ENCODE results near the gene TSPAN16.

Gene TSPAN16

DNA sequence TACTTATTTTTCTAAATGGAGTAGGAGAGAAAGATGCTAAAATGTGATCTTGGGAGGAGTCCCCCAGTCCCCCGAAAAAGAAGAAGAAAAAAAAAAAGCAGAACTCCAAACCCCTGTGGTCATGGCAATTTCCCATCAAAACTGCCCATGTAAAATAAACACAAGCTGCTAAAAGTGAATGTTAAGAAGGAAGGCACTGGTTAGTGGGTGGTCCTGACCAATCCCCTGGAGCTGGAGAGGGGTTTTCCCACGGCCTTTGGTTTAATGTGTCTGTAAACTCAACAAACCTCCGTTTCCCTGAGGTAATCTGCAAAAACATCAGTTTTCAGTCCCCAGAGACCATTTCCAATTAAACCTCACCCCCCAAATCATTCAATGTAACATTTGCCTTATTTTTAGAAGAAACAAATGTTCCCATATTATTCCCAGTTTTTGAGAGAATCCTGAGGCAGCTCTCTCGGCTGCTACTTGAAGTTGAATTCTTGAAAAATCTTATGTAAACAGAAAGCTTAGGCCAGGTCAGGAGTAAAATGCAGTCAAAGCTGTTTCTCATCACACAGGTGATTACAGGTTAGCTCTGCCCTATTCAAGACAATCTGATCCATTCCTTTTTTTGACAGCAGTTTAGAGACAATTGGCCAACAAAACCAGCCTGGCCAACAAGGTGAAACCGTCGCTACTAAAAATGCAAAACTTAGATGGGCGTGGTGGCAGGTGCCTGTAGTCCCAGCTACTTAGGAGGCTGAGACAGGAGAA, 26.5 kb downstream of the TSPAN16 start:
- TF ChIP-seq CTCF (IDR thresholded peaks at IDR 0.05; ENCODE audit: insufficient read depth, low read depth, low read length, missing control alignments): no peak
- no peak for DNase-seq (ENCODE audit: low read depth)
- no peak overlapping the region for H3K4me3 ChIP-seq (ENCODE audit: low read length)

GRCh38 chr19:11323601-11324078, 27.7 kb downstream of the TSPAN16 start:
- DNase-seq (ENCODE audit: low read depth): no peak
- TF ChIP-seq CTCF (IDR thresholded peaks at IDR 0.05; ENCODE audit: insufficient read depth, low read depth, low read length, missing control alignments): no peak
- no peak overlapping the region for H3K4me3 ChIP-seq (ENCODE audit: low read length)

DNA sequence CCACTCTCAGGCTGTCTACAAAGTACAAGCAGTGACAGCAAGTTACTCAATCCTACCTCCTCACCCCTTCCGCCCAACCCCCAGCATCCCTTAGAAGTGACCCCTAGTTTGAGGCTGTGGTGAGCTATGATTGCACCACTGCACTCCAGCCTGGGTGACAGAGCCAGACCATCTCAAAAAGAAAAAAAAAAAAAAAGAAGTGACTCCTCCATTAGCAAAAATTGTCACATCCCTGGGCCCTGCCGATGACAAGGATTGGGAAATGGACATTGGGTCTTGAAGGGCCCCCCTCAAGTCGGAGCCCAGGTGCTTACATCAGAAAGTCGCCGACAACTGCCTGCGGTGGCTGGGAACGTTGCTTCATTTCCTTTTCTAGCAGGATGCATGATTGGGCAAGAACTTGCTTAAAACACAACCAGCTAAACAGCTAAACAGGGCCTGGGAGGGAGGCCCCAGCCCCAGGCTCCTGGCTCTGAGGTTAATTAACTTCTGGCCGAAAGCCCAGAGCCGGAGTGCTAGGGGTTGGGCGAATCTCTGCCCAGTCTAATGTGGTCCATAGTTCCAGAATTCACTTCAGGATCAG, 28.2 kb downstream of the TSPAN16 start:
- DNase-seq (ENCODE audit: low read depth): peak; percentile 94
- H3K4me3 ChIP-seq (ENCODE audit: low read length): no peak overlapping the region

GRCh38 chr19:11324748-11325389, 28.9 kb downstream of the TSPAN16 start:
- no peak overlapping the region for H3K4me3 ChIP-seq (ENCODE audit: low read length)
- DNase-seq (ENCODE audit: low read depth): peak; percentile 33
- no peak for TF ChIP-seq CTCF (IDR thresholded peaks at IDR 0.05; ENCODE audit: insufficient read depth, low read depth, low read length, missing control alignments)

More for the DNA sequence above, 28.2 kb downstream of the TSPAN16 start:
- no peak for TF ChIP-seq CTCF (IDR thresholded peaks at IDR 0.05; ENCODE audit: insufficient read depth, low read depth, low read length, missing control alignments)

DNA sequence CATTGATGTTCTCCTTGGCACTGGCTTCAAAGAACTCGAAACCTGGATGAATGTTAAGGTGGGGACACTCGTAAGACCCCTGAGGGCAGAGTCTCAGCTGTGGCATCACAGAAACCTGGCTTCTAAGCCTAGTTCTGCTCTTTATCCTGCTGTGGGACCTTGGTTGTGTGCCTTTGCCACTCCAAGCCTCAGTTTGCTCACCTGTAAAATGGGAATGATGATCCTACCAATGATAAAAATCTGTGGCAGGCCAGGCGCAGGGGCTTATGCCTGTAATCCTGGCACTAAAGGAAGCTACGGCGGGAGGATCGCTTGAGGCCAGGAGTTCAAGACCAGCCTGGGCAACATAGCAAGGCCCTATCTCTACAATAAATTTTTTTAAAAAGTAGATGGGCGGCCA, 29.6 kb downstream of the TSPAN16 start:
- TF ChIP-seq CTCF (IDR thresholded peaks at IDR 0.05; ENCODE audit: insufficient read depth, low read depth, low read length, missing control alignments): no peak
- no peak overlapping the region for H3K4me3 ChIP-seq (ENCODE audit: low read length)
- DNase-seq (ENCODE audit: low read depth): no peak

- no peak for DNase-seq (ENCODE audit: low read depth)
- TF ChIP-seq CTCF (IDR thresholded peaks at IDR 0.05; ENCODE audit: insufficient read depth, low read depth, low read length, missing control alignments): no peak
- no peak overlapping the region for H3K4me3 ChIP-seq (ENCODE audit: low read length)
These were observed 34.2 kb downstream of the TSPAN16 start for GRCh38 chr19:11330127-11330526.
